GM23338 (cell line): Measurements from ENCODE around the gene NEK6.

Experiments
- CREB1 ChIP-seq: fragments of 250-450 bp; sonication (Bioruptor Pico); IDR thresholded peaks from 2 replicates; pipeline ENCODE4 v1.5.0; 2020; ENCODE audit warnings: low read depth, mild to moderate bottlenecking, moderate library complexity
- CTCF ChIP-seq, 2 experiments: fragments of 200-600 bp in 1 of 2; sonication (generic) in 1 of 2; conservative IDR thresholded peaks; 2 replicates each; pipeline versions ENCODE4 v1.5.1 to v1.6.1; 2016 to 2017; ENCODE audit warnings: antibody characterized with exemption in 2 of 2, low read depth in 2 of 2, mild to moderate bottlenecking in 2 of 2, moderate library complexity in 1 of 2
- EZH2 ChIP-seq: fragments of 200-600 bp; sonication (generic); IDR thresholded peaks from one replicate; pipeline ENCODE4 v1.8.0; 2017; ENCODE audit warnings: antibody characterized with exemption, mild to moderate bottlenecking, low read depth; ENCODE audit not compliant: unreplicated experiment
- EZH2phosphoT487 ChIP-seq: fragments of 200-600 bp; sonication (generic); IDR thresholded peaks from one replicate; pipeline ENCODE4 v1.8.1; 2018; ENCODE audit warnings: antibody characterized with exemption; ENCODE audit not compliant: unreplicated experiment
- POLR2AphosphoS5 ChIP-seq: IDR thresholded peaks from 2 replicates; pipeline ENCODE4 v1.6.1; 2016; ENCODE audit warnings: antibody characterized with exemption, low read depth
- REST ChIP-seq: IDR thresholded peaks from one replicate; pipeline ENCODE4 v1.6.1; 2018; ENCODE audit warnings: antibody characterized with exemption; ENCODE audit not compliant: unreplicated experiment

- TF ChIP-seq CTCF (conservative IDR thresholded peaks at IDR 0.05; ENCODE audit: low read depth in 2 of 2) (no peak), EZH2 (no peak), POLR2AphosphoS5 (no peak), REST (no peak), EZH2phosphoT487 (no peak), CREB1 (CRISPR knock-in tag) (no peak)
These were observed 39.2 kb upstream of the NEK6 start for GRCh38 chr9:124218438-124218982.
